OCI-LY7 (cell line): Measurements from ENCODE around the gene CREB5. TPM values are rescaled to one million over a fixed set of nuclear protein-coding genes. Genes with fewer than 3 reads are reported as not detected.

Experiments
- BruUV-seq: library from RNA; stranded (reverse); fragments of 400-500 nt; replicated peaks from 2 replicates; lab custom pipeline; 2021; lab: Mats Ljungman, UMichigan
- CTCF ChIA-PET: fragments of 300-600 bp; sonication (Branson Sonifier 250); formaldehyde crosslinking; loops from one replicate; lab custom pipeline; 2022; ENCODE audit warnings: antibody characterized with exemption; ENCODE audit not compliant: unreplicated experiment; lab: Charles Lee
- POLR2A ChIA-PET: fragments of 300-600 bp; sonication (Branson Sonifier 250); formaldehyde crosslinking; loops from one replicate; lab custom pipeline; 2022; ENCODE audit warnings: antibody characterized with exemption; lab: Charles Lee
- DNase-seq: peaks from one replicate; pipeline ENCODE4 v3.0.0-alpha.2; 2015; ENCODE audit warnings: low spot score
- H2AFZ ChIP-seq: fragments of 200-600 bp; sonication (generic), shearing (Covaris generic); 2 replicates; pipeline ENCODE4 v1.6.1; 2014; ENCODE audit warnings: mild to moderate bottlenecking, antibody characterized with exemption, low read length, moderate library complexity
- H3K27ac ChIP-seq: fragments of 200-600 bp; sonication (generic); 2 replicates; pipeline ENCODE4 v1.5.1; 2014; ENCODE audit warnings: mixed run types, low read depth, mild to moderate bottlenecking, moderate library complexity, low read length, inconsistent platforms; ENCODE audit not compliant: poor library complexity, severe bottlenecking
- H3K36me3 ChIP-seq: fragments of 200-600 bp; sonication (generic); 2 replicates; pipeline ENCODE4 v1.6.1; 2014; ENCODE audit warnings: mild to moderate bottlenecking, antibody characterized with exemption, low read length, moderate library complexity, mixed read lengths; ENCODE audit not compliant: insufficient read depth
- H3K4me1 ChIP-seq: fragments of 200-600 bp; sonication (generic); 2 replicates; pipeline ENCODE4 v1.5.1; 2014; ENCODE audit warnings: mild to moderate bottlenecking, low read length; ENCODE audit not compliant: insufficient read depth, poor library complexity, severe bottlenecking
- H3K4me2 ChIP-seq: fragments of 200-600 bp; sonication (generic); 2 replicates; pipeline ENCODE4 v1.6.1; 2014; ENCODE audit warnings: mild to moderate bottlenecking, low read length
- H3K4me3 ChIP-seq: fragments of 200-600 bp; sonication (generic); 2 replicates; pipeline ENCODE4 v1.5.1; 2014; ENCODE audit warnings: mild to moderate bottlenecking, low read depth, low read length; ENCODE audit not compliant: poor library complexity, severe bottlenecking
- H3K79me2 ChIP-seq: fragments of 200-600 bp; sonication (generic); 2 replicates; pipeline ENCODE4 v1.6.1; 2016; ENCODE audit warnings: low read depth, mild to moderate bottlenecking, low read length, moderate library complexity, mixed read lengths; ENCODE audit not compliant: insufficient read depth
- H3K9me2 ChIP-seq: fragments of 200-600 bp; sonication (generic); 2 replicates; pipeline ENCODE4 v1.6.1; 2016; ENCODE audit warnings: mild to moderate bottlenecking, low read length, mixed read lengths; ENCODE audit not compliant: insufficient read depth
- H3K9me3 ChIP-seq: fragments of 200-600 bp; sonication (generic); 2 replicates; pipeline ENCODE4 v1.6.1; 2014; ENCODE audit warnings: mild to moderate bottlenecking, mixed run types, low read length, mixed read lengths
- H4K20me1 ChIP-seq: fragments of 200-600 bp; sonication (generic); 2 replicates; pipeline ENCODE4 v1.6.1; 2014; ENCODE audit warnings: mild to moderate bottlenecking, antibody characterized with exemption, low read length, moderate library complexity, mixed read lengths; ENCODE audit not compliant: insufficient read depth
- EZH2phosphoT487 ChIP-seq: fragments of 200-600 bp; sonication (generic); IDR thresholded peaks from 2 replicates; pipeline ENCODE4 v1.6.1; 2018; ENCODE audit warnings: low read depth, borderline replicate concordance, mild to moderate bottlenecking, mixed run types, antibody characterized with exemption, low read length, moderate library complexity, mixed read lengths
- intact Hi-C: fragments of 100-400 bp; cut with micrococcal nuclease; formaldehyde crosslinking; loops from one replicate; pipeline ENCODE4 v1.10.0; 2022; ENCODE audit not compliant: unreplicated experiment
- total RNA-seq, 2 experiments: library from RNA; depleted of rRNA in 1 of 2; stranded (reverse); fragments of >200 nt in 1 of 2; shearing (Covaris generic) in 1 of 2; gene quantifications; 2 replicates each; pipeline ENCODE4 v1.2.3, GENCODE V29; 2014 to 2022
- TF ChIP-seq, protein P1 (sequence below): fragments of 200-600 bp; sonication (generic); conservative IDR thresholded peaks from 2 replicates; pipeline ENCODE4 v1.5.1; 2014; ENCODE audit warnings: mild to moderate bottlenecking, antibody characterized with exemption, low read length, moderate library complexity, mixed read lengths

The CREB5 gene
- total RNA-seq, 2 experiments from 2014 or later = 2.0 to 13.3 TPM

DNA sequence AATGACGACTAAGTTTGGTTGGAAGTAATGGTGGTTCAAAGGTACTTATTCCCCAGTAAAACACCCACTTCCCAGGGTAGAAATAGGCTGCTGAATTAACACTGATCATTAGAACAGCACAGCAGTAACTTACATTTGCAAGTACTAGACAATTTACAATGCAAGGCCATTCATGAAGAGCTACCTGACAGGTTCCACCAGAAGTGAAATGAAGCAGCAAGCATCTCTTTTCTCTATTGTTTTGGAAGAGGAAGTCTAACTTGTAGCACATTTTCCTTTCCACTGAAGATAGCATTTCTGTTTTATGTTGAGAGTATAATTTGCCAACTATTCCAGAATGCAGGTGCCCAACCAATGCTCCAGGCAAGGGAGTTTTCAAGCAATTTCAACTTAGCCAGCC lies 145.9 kb downstream of the CREB5 start:
- TF ChIP-seq, protein P1, sequence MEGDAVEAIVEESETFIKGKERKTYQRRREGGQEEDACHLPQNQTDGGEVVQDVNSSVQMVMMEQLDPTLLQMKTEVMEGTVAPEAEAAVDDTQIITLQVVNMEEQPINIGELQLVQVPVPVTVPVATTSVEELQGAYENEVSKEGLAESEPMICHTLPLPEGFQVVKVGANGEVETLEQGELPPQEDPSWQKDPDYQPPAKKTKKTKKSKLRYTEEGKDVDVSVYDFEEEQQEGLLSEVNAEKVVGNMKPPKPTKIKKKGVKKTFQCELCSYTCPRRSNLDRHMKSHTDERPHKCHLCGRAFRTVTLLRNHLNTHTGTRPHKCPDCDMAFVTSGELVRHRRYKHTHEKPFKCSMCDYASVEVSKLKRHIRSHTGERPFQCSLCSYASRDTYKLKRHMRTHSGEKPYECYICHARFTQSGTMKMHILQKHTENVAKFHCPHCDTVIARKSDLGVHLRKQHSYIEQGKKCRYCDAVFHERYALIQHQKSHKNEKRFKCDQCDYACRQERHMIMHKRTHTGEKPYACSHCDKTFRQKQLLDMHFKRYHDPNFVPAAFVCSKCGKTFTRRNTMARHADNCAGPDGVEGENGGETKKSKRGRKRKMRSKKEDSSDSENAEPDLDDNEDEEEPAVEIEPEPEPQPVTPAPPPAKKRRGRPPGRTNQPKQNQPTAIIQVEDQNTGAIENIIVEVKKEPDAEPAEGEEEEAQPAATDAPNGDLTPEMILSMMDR = no peak
- no peak for TF ChIP-seq EZH2phosphoT487
- H3K4me3 ChIP-seq = no peak overlapping the region
- peak; percentile 19 for DNase-seq
- H3K27ac ChIP-seq = no peak overlapping the region
- no peaks in the 10 kb centered on the region for H3K9me3 ChIP-seq
- no peak overlapping the region for H2AFZ ChIP-seq
- no peaks in the 10 kb centered on the region for H4K20me1 ChIP-seq
- intact Hi-C loops = no loop called here
- ChIA-PET POLR2A (interaction anchor here (0.9 to 5.1 kb wide), 2 partner anchors 13 to 310 kb away, joined by 3 to 18 read pairs; no protein-coding TSS in a partner anchor), CTCF (no interaction called here)
- peaks cover 6% of the 10 kb centered on the region for H3K4me1 ChIP-seq
- H3K4me2 ChIP-seq = no peak overlapping the region
- no TSS peak for BruUV-seq
- no peaks in the 10 kb centered on the region for H3K79me2 ChIP-seq
- H3K36me3 ChIP-seq = no peaks in the 10 kb centered on the region
- H3K9me2 ChIP-seq = no peaks in the 10 kb centered on the region

GRCh38 chr7:28560767-28561166 lies 148.4 kb downstream of the CREB5 start:
- H3K79me2 ChIP-seq = no peaks in the 10 kb centered on the region
- no peaks in the 10 kb centered on the region for H4K20me1 ChIP-seq
- no peak overlapping the region for H2AFZ ChIP-seq
- TF ChIP-seq EZH2phosphoT487 = no peak
- TF ChIP-seq, protein P1 = no peak
- DNase-seq = no peak
- intact Hi-C loops = no loop called here
- ChIA-PET POLR2A (interaction anchor here (5.1 kb wide), 1 partner anchor 10 kb away, joined by 18 read pairs; no protein-coding TSS in a partner anchor), CTCF (no interaction called here)
- no TSS peak for BruUV-seq
- no peak overlapping the region for H3K27ac ChIP-seq
- no peaks in the 10 kb centered on the region for H3K9me3 ChIP-seq
- H3K4me2 ChIP-seq = no peak overlapping the region
- H3K9me2 ChIP-seq = no peaks in the 10 kb centered on the region
- no peaks in the 10 kb centered on the region for H3K36me3 ChIP-seq
- peaks cover 23% of the 10 kb centered on the region for H3K4me1 ChIP-seq
- H3K4me3 ChIP-seq = no peak overlapping the region

GRCh38 chr7:28564033-28564432 lies 151.7 kb downstream of the CREB5 start:
- ChIA-PET POLR2A (interaction anchor here (0.6 to 1.6 kb wide), 3 partner anchors 8 to 132 kb away, joined by 3 to 6 read pairs (median 3); no protein-coding TSS in a partner anchor), CTCF (interaction anchor here (1.1 kb wide), 1 partner anchor 9 kb away, joined by 3 read pairs; no protein-coding TSS in a partner anchor)
- no peak overlapping the region for H3K4me2 ChIP-seq
- no peaks in the 10 kb centered on the region for H3K79me2 ChIP-seq
- no peak overlapping the region for H2AFZ ChIP-seq
- H3K9me2 ChIP-seq = no peaks in the 10 kb centered on the region
- H3K4me1 ChIP-seq = peaks cover 35% of the 10 kb centered on the region
- H3K4me3 ChIP-seq = no peak overlapping the region
- H3K27ac ChIP-seq = no peak overlapping the region
- TF ChIP-seq, protein P1 = no peak
- no peak for TF ChIP-seq EZH2phosphoT487
- intact Hi-C loops = no loop called here
- H3K9me3 ChIP-seq = no peaks in the 10 kb centered on the region
- BruUV-seq = no TSS peak
- no peaks in the 10 kb centered on the region for H4K20me1 ChIP-seq
- no peaks in the 10 kb centered on the region for H3K36me3 ChIP-seq
- no peak for DNase-seq
